Measurements from ENCODE around the gene EFEMP2.

Gene EFEMP2

DNA sequence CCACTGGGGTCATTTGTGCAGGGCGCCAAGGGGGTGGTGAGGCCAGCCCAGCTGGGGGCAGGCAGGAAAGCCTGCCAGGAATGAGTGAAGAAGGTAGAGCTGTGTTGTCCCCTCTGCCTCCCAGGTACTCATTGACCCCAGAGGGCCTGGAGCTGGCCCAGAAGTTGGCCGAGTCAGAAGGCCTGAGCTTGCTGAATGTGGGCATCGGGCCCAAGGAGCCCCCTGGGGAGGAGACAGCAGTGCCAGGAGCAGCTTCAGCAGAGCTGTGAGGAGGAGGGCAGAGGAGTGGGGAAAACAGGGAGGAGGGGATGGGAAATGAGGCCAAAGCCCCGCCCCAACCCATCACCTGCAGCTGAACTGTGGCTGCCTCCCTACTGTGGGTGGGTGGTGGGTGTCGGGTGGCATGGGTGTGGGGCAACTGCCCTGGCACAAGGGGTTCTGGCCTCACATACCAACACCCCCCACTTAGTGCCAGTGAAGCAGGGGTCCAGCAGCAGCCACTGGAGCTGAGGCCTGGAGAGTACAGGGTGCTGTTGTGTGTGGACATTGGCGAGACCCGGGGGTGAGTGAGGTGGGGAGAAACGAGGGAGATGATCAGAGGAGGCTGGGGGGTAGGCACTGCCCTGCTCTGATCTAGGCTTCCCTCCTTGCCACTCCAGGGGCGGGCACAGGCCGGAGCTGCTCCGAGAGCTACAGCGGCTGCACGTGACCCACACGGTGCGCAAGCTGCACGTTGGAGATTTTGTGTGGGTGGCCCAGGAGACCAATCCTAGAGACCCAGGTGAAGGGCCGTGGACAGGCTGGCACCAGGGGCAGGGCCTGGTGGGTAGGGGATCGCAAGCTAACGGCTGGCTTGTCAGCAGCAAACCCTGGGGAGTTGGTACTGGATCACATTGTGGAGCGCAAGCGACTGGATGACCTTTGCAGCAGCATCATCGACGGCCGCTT, 9.4 kb downstream of the EFEMP2 start:
- no peak overlapping the region for H3K4me3 ChIP-seq (ENCODE audit: low read depth, low read length)
- TF ChIP-seq, protein P1, sequence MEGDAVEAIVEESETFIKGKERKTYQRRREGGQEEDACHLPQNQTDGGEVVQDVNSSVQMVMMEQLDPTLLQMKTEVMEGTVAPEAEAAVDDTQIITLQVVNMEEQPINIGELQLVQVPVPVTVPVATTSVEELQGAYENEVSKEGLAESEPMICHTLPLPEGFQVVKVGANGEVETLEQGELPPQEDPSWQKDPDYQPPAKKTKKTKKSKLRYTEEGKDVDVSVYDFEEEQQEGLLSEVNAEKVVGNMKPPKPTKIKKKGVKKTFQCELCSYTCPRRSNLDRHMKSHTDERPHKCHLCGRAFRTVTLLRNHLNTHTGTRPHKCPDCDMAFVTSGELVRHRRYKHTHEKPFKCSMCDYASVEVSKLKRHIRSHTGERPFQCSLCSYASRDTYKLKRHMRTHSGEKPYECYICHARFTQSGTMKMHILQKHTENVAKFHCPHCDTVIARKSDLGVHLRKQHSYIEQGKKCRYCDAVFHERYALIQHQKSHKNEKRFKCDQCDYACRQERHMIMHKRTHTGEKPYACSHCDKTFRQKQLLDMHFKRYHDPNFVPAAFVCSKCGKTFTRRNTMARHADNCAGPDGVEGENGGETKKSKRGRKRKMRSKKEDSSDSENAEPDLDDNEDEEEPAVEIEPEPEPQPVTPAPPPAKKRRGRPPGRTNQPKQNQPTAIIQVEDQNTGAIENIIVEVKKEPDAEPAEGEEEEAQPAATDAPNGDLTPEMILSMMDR (IDR thresholded peaks at IDR 0.05; ENCODE audit: low read depth, low read length), result no peak

GRCh38 chr11:65862191-65862735, 10.3 kb downstream of the EFEMP2 start:
- no peak overlapping the region; the same call in 1 of the 2 replicates for H3K4me3 ChIP-seq (ENCODE audit: low read depth, low read length)
- TF ChIP-seq, protein P1 (IDR thresholded peaks at IDR 0.05; ENCODE audit: low read depth, low read length), result no peak

DNA sequence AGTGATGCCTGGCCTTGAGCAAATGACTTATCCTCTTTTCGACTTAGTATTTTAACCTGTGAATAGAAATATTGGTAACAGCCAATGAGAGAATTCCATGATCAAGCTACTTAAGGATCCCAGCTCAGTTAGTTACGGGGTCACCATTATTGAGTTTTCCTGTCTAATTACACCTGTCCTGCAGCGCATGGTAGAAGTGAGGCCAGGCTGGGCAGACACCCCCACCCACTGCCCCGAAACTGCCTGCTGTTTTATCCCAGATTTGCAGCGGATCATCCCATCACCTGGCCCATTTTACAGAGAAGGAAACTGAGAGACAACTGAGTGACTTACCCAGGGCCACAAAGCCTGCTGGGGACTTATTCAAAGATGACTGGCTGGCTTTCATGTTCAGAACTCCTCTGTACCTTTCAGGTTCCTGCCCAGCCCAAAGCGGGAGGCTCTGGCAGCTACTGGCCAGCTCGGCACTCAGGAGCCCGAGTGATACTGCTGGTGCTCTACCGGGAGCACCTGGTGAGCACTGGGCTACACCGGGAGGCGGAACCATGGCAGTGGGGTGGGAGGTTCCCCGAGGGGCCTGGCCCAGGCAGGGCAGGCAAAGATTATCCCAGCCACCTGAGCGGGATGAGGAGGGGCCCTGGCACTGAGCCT, 10.9 kb downstream of the EFEMP2 start:
- TF ChIP-seq, protein P1 (IDR thresholded peaks at IDR 0.05; ENCODE audit: low read depth, low read length), result no peak
- peak overlapping the region; percentile 91 for H3K4me3 ChIP-seq (ENCODE audit: low read depth, low read length)

GRCh38 chr11:65861165-65861505, 11.5 kb downstream of the EFEMP2 start:
- TF ChIP-seq, protein P1 (IDR thresholded peaks at IDR 0.05; ENCODE audit: low read depth, low read length), result no peak
- peak overlapping the region; percentile 91 for H3K4me3 ChIP-seq (ENCODE audit: low read depth, low read length)

GRCh38 chr11:65860278-65861164, 12.1 kb downstream of the EFEMP2 start, which contains the start of gene MUS81:
Gene MUS81, plus strand, starts transcription at chr11:65860433. Its CDS starts 321 bp downstream, at chr11:65860754.
- H3K4me3 ChIP-seq (ENCODE audit: low read depth, low read length), result peak within 1 kb of the TSS; percentile 91
- TF ChIP-seq, protein P1 (IDR thresholded peaks at IDR 0.05; ENCODE audit: low read depth, low read length), result peak; percentile 73

DNA sequence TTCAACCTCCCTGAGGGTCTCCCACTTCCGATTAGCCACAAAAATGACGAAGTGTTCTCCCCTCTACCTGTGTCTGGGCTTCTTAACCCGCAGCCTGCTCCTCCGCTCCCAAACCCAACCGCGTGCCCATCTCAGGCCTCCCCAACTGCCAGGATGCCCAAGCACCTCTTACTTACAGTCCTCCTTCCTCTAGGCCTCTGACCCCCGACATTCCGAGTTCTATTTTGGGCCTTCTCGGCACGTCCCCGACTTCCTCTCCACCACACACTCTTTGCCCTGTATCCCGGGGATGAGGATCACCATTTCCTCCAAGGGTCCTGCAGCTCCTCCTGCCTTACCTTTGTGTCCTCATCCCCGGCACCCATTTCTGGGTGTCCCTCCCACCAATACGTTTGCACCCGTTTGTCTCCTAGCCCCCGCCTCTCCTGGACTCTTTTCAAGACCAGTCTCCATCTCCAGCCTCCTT, 12.8 kb downstream of the EFEMP2 start:
- H3K4me3 ChIP-seq (ENCODE audit: low read depth, low read length), result peak overlapping the region; percentile 91
- TF ChIP-seq, protein P1 (IDR thresholded peaks at IDR 0.05; ENCODE audit: low read depth, low read length), result no peak
